SU-DHL-6 (cell line): ENCODE measurements around the gene HS3ST4.

Source experiments
- H2AFZ ChIP-seq: fragments of 200-600 bp; sonication (generic); 2 replicates; pipeline ENCODE4 v1.6.1; 2014; ENCODE audit warnings: low read depth, mild to moderate bottlenecking, moderate library complexity, mixed read lengths, antibody characterized with exemption, low read length; ENCODE audit not compliant: severe bottlenecking
- H3F3A ChIP-seq: fragments of 200-600 bp; shearing (Covaris generic); 2 replicates; pipeline ENCODE4 v1.6.0; 2016; ENCODE audit warnings: antibody characterized with exemption, mild to moderate bottlenecking; ENCODE audit not compliant: insufficient read depth
- H3K27ac ChIP-seq: fragments of 200-600 bp; sonication (generic); 2 replicates; pipeline ENCODE4 v1.5.1; 2016; ENCODE audit warnings: low read depth, mild to moderate bottlenecking, low read length, moderate library complexity, mixed read lengths
- H3K27me3 ChIP-seq: fragments of 200-600 bp; sonication (generic), shearing (Covaris generic); 2 replicates; pipeline ENCODE4 v1.6.0; 2014; ENCODE audit warnings: mild to moderate bottlenecking, low read length
- H3K36me3 ChIP-seq: fragments of 200-600 bp; sonication (generic); 2 replicates; pipeline ENCODE4 v1.6.1; 2014; ENCODE audit warnings: mild to moderate bottlenecking, low read length, mixed read lengths
- H3K4me2 ChIP-seq: fragments of 300-600, 200-600 bp; shearing (Covaris generic), sonication (generic); 2 replicates; pipeline ENCODE4 v1.6.0; 2014; ENCODE audit warnings: low read length, low read depth, mild to moderate bottlenecking; ENCODE audit not compliant: poor library complexity, severe bottlenecking
- H3K4me3 ChIP-seq: fragments of 200-600 bp; sonication (generic); 2 replicates; pipeline ENCODE4 v1.5.1; 2014; ENCODE audit warnings: antibody characterized with exemption, low read length, mild to moderate bottlenecking, mixed read lengths; ENCODE audit not compliant: insufficient read depth, poor library complexity, severe bottlenecking
- H3K79me2 ChIP-seq: fragments of 200-600 bp; sonication (generic); 2 replicates; pipeline ENCODE4 v1.6.1; 2014; ENCODE audit warnings: mild to moderate bottlenecking, low read length, moderate library complexity; ENCODE audit not compliant: insufficient read depth
- H3K9ac ChIP-seq: fragments of 200-600 bp; sonication (generic); 2 replicates; pipeline ENCODE4 v1.7.0; 2014; ENCODE audit warnings: mild to moderate bottlenecking, low read length
- H3K9me2 ChIP-seq: fragments of 200-600 bp; sonication (generic); replicated peaks from 2 replicates; pipeline ENCODE4 v1.6.1; 2014; ENCODE audit warnings: low read length; ENCODE audit not compliant: insufficient read depth
- H3K9me3 ChIP-seq: fragments of 200-600 bp; sonication (generic); 2 replicates; pipeline ENCODE4 v1.6.1; 2014; ENCODE audit warnings: low read length, mixed read lengths; ENCODE audit not compliant: insufficient read depth
- H4K20me1 ChIP-seq: fragments of 200-600 bp; sonication (generic); 2 replicates; pipeline ENCODE4 v1.6.1; 2014; ENCODE audit warnings: low read depth, mild to moderate bottlenecking, antibody characterized with exemption, low read length, moderate library complexity, mixed read lengths
- EZH2phosphoT487 ChIP-seq: fragments of 200-600 bp; sonication (generic), shearing (Covaris generic); conservative IDR thresholded peaks from 2 replicates; pipeline ENCODE4 v1.6.1; 2018; ENCODE audit warnings: mild to moderate bottlenecking, antibody characterized with exemption, low read length, moderate library complexity, mixed read lengths
- TF ChIP-seq, protein P1 (sequence below): fragments of 200-600 bp; sonication (generic); IDR thresholded peaks from one replicate; pipeline ENCODE4 v1.5.1; 2017; ENCODE audit warnings: antibody characterized with exemption, mild to moderate bottlenecking, low read length, moderate library complexity; ENCODE audit not compliant: insufficient read depth, poor library complexity, severe bottlenecking

HS3ST4 gene

GRCh38 chr16:25877103-25877502 lies 185.3 kb downstream of the HS3ST4 start:
- Histone ChIP-seq H3F3A (no peaks in the 10 kb centered on the region), H3K4me2 (no peak overlapping the region), H2AFZ (no peak overlapping the region), H3K36me3 (no peaks in the 10 kb centered on the region), H3K27ac (no peak overlapping the region), H4K20me1 (no peaks in the 10 kb centered on the region), H3K27me3 (no peaks in the 10 kb centered on the region), H3K79me2 (no peaks in the 10 kb centered on the region), H3K9me3 (no peaks in the 10 kb centered on the region), H3K9me2 (no peaks in the 10 kb centered on the region), H3K9ac (no peak overlapping the region), H3K4me3 (no peak overlapping the region)
- TF ChIP-seq, protein P1, sequence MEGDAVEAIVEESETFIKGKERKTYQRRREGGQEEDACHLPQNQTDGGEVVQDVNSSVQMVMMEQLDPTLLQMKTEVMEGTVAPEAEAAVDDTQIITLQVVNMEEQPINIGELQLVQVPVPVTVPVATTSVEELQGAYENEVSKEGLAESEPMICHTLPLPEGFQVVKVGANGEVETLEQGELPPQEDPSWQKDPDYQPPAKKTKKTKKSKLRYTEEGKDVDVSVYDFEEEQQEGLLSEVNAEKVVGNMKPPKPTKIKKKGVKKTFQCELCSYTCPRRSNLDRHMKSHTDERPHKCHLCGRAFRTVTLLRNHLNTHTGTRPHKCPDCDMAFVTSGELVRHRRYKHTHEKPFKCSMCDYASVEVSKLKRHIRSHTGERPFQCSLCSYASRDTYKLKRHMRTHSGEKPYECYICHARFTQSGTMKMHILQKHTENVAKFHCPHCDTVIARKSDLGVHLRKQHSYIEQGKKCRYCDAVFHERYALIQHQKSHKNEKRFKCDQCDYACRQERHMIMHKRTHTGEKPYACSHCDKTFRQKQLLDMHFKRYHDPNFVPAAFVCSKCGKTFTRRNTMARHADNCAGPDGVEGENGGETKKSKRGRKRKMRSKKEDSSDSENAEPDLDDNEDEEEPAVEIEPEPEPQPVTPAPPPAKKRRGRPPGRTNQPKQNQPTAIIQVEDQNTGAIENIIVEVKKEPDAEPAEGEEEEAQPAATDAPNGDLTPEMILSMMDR = no peak
- TF ChIP-seq EZH2phosphoT487 = no peak

- H3K27me3 ChIP-seq = no peaks in the 10 kb centered on the region
- no peak overlapping the region for H3K27ac ChIP-seq
- H3K9ac ChIP-seq = no peak overlapping the region
- H3K4me3 ChIP-seq = no peak overlapping the region
- no peaks in the 10 kb centered on the region for H4K20me1 ChIP-seq
- no peak overlapping the region for H3K4me2 ChIP-seq
- no peaks in the 10 kb centered on the region for H3K79me2 ChIP-seq
- H3K9me3 ChIP-seq = no peaks in the 10 kb centered on the region
- H3F3A ChIP-seq = no peaks in the 10 kb centered on the region
- no peaks in the 10 kb centered on the region for H3K9me2 ChIP-seq
- H2AFZ ChIP-seq = no peak overlapping the region
- H3K36me3 ChIP-seq = no peaks in the 10 kb centered on the region
- TF ChIP-seq, protein P1 = no peak
Measured at GRCh38 chr16:25886598-25886997, 194.8 kb downstream of the HS3ST4 start.

GRCh38 chr16:25888868-25889267 lies 197.1 kb downstream of the HS3ST4 start:
- Histone ChIP-seq H3F3A (no peaks in the 10 kb centered on the region), H3K4me2 (no peak overlapping the region)

More at GRCh38 chr16:25888868-25889267, 197.1 kb downstream of the HS3ST4 start:
- Histone ChIP-seq H3K9me2 (no peaks in the 10 kb centered on the region), H2AFZ (no peak overlapping the region), H3K27ac (no peak overlapping the region), H3K4me3 (no peak overlapping the region), H3K9me3 (no peaks in the 10 kb centered on the region), H3K79me2 (no peaks in the 10 kb centered on the region), H4K20me1 (no peaks in the 10 kb centered on the region), H3K27me3 (no peaks in the 10 kb centered on the region), H3K36me3 (no peaks in the 10 kb centered on the region), H3K9ac (no peak overlapping the region)
- no peak for TF ChIP-seq EZH2phosphoT487
- TF ChIP-seq, protein P1 = no peak
